Neuronal stem cell (in vitro differentiated cells): Measurements from ENCODE around the gene CSNK1A1L.

Experiments used
- DNase-seq: peaks from one replicate; pipeline ENCODE4 v3.0.0-alpha.2; 2013; ENCODE audit warnings: low spot score
- H2AFZ ChIP-seq: one replicate; pipeline ENCODE4 v1.6.1; 2013; ENCODE audit warnings: mild to moderate bottlenecking, low read length, inconsistent platforms
- H2AK5ac ChIP-seq: 2 replicates; pipeline ENCODE4 v1.6.1; 2013; ENCODE audit warnings: low read depth, mild to moderate bottlenecking, inconsistent platforms, low read length, moderate library complexity, mixed read lengths
- H2BK120ac ChIP-seq: 2 replicates; pipeline ENCODE4 v1.6.1; 2013; ENCODE audit warnings: low read depth, mild to moderate bottlenecking, inconsistent platforms, low read length, moderate library complexity, mixed read lengths
- H2BK12ac ChIP-seq: one replicate; pipeline ENCODE4 v1.6.1; 2013; ENCODE audit warnings: low read length, inconsistent platforms
- H2BK15ac ChIP-seq: 2 replicates; pipeline ENCODE4 v1.6.1; 2013; ENCODE audit warnings: mild to moderate bottlenecking, low read length, inconsistent platforms, mixed read lengths
- H2BK5ac ChIP-seq: one replicate; pipeline ENCODE4 v1.6.1; 2013; ENCODE audit warnings: inconsistent platforms, mild to moderate bottlenecking, low read length, moderate library complexity
- H3K14ac ChIP-seq: one replicate; pipeline ENCODE4 v1.6.1; 2013; ENCODE audit warnings: low read length, inconsistent platforms
- H3K18ac ChIP-seq: 2 replicates; pipeline ENCODE4 v1.6.1; 2013; ENCODE audit warnings: low read length, inconsistent platforms
- H3K23ac ChIP-seq: 2 replicates; pipeline ENCODE4 v1.6.1; 2013; ENCODE audit warnings: low read depth, mild to moderate bottlenecking, mixed read lengths, low read length, inconsistent platforms; ENCODE audit not compliant: poor library complexity
- H3K27ac ChIP-seq: replicated peaks from 3 replicates; pipeline ENCODE4 v1.5.1; 2013; ENCODE audit warnings: low read length, inconsistent platforms
- H3K27me3 ChIP-seq, 3 experiments: 2 replicates each; pipeline ENCODE4 v1.6.1; 2013; ENCODE audit warnings: low read length in 3 of 3, mild to moderate bottlenecking in 2 of 3, inconsistent platforms in 1 of 3, low read depth in 1 of 3, mixed read lengths in 1 of 3, moderate library complexity in 1 of 3; ENCODE audit not compliant: control insufficient read depth in 3 of 3, insufficient read depth in 3 of 3
- H3K36me3 ChIP-seq, 2 donors: replicated peaks in 1 of 2; 2 replicates each; pipeline ENCODE4 v1.6.1; 2013; ENCODE audit warnings: low read length in 2 of 2; ENCODE audit not compliant: control insufficient read depth in 2 of 2, insufficient read depth in 2 of 2
- H3K4ac ChIP-seq: 2 replicates; pipeline ENCODE4 v1.6.1; 2013; ENCODE audit warnings: inconsistent platforms, mild to moderate bottlenecking, low read length, moderate library complexity
- H3K4me1 ChIP-seq, 2 donors: 1 replicate in 1 of 2; 2 replicates in 1 of 2; pipeline ENCODE4 v1.6.1; 2013; ENCODE audit warnings: low read length in 2 of 2, low read depth in 1 of 2; ENCODE audit not compliant: control insufficient read depth in 2 of 2, insufficient read depth in 1 of 2
- H3K4me2 ChIP-seq: one replicate; pipeline ENCODE4 v1.6.1; 2013; ENCODE audit warnings: mild to moderate bottlenecking, low read length, inconsistent platforms; ENCODE audit not compliant: insufficient read depth, poor library complexity, severe bottlenecking
- H3K4me3 ChIP-seq, 2 donors: 2 replicates each; pipeline ENCODE4 v1.5.1; 2013; ENCODE audit warnings: low read length in 2 of 2, mild to moderate bottlenecking in 2 of 2, inconsistent platforms in 1 of 2, moderate library complexity in 1 of 2
- H3K79me1 ChIP-seq: one replicate; pipeline ENCODE4 v1.6.1; 2013; ENCODE audit warnings: low read depth, mild to moderate bottlenecking, inconsistent platforms, low read length, moderate library complexity
- H3K9ac ChIP-seq: one replicate; pipeline ENCODE4 v1.6.1; 2013; ENCODE audit warnings: mild to moderate bottlenecking, low read depth, low read length, inconsistent platforms; ENCODE audit not compliant: poor library complexity
- H3K9me3 ChIP-seq, 2 donors: replicated peaks in 1 of 2; 2 replicates each; pipeline versions ENCODE3 to v1.6.1; 2013; ENCODE audit warnings: low read length in 2 of 2, mild to moderate bottlenecking in 2 of 2, inconsistent platforms in 1 of 2, low read depth in 1 of 2, mixed read lengths in 1 of 2, moderate library complexity in 1 of 2; ENCODE audit not compliant: control insufficient read depth in 2 of 2, insufficient read depth in 1 of 2
- H4K8ac ChIP-seq: one replicate; pipeline ENCODE4 v1.6.1; 2013; ENCODE audit warnings: low read depth, mild to moderate bottlenecking, inconsistent platforms, low read length, moderate library complexity
- H4K91ac ChIP-seq: one replicate; pipeline ENCODE4 v1.6.1; 2013; ENCODE audit warnings: low read length, low read depth, mild to moderate bottlenecking, inconsistent platforms; ENCODE audit not compliant: poor library complexity
- WGBS, 2 donors: extraction: QIAGEN DNeasy Blood & Tissue Kit; methylation state at CpG; one replicate each; pipeline ENCODE4 v1.1.7; 2013; ENCODE audit warnings: missing lambda C conversion rate in 2 of 2, mixed read lengths in 1 of 2; ENCODE audit not compliant: insufficient read length in 2 of 2, insufficient replicate concordance in 1 of 2; ENCODE audit errors: extremely low coverage in 2 of 2; 5-methylcytosine and 5-hydroxymethylcytosine counted together

The CSNK1A1L gene

DNA sequence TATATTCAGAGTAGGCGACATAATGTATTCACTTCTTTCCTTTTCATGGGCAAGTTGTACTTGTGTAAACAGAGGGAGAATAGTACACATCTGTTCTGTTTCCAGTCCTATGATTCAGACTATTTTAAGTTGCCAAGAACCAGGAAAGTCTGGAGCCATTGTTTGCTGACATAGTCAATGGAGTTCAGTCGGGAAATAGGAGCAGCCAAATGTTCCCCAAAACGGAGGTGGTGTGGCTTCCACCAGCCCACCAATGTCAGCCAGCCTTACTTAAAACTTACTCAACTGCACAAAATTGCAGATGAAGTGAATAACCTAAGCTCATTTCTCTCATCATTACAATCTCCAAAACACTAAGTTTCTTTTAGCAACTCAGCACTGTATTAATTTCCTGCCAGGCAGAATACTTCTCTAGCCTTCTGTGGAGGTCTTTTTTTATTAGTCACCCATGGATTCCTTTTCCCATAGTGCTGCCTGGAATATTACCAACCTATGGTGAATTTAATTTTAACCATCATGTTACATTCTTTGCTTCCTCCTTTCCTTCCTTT is 22.3 kb upstream of the CSNK1A1L start:
- H3K4ac ChIP-seq = no peak overlapping the region
- H3K14ac ChIP-seq = no peak overlapping the region
- H3K4me3 ChIP-seq = no peak overlapping the region
- H2AFZ ChIP-seq = no peak overlapping the region
- H3K36me3 ChIP-seq = no peaks in the 10 kb centered on the region
- no peaks in the 10 kb centered on the region for H3K9me3 ChIP-seq
- H2BK5ac ChIP-seq = no peak overlapping the region
- no peak overlapping the region for H2BK15ac ChIP-seq
- no CpG with 5 or more reads among the region's 3 CpGs for WGBS, 2 donors
- H4K8ac ChIP-seq = no peak overlapping the region
- no peak overlapping the region for H2AK5ac ChIP-seq
- H3K79me1 ChIP-seq = no peaks in the 10 kb centered on the region
- no peak for DNase-seq
- no peak overlapping the region for H4K91ac ChIP-seq
- H3K4me1 ChIP-seq = no peaks in the 10 kb centered on the region
- no peak overlapping the region for H2BK120ac ChIP-seq
- H3K27ac ChIP-seq = no peak overlapping the region
- H2BK12ac ChIP-seq = no peak overlapping the region
- H3K27me3 ChIP-seq = no peaks in the 10 kb centered on the region
- no peak overlapping the region for H3K18ac ChIP-seq
- no peak overlapping the region for H3K4me2 ChIP-seq
- no peak overlapping the region for H3K9ac ChIP-seq
- H3K23ac ChIP-seq = no peak overlapping the region

DNA sequence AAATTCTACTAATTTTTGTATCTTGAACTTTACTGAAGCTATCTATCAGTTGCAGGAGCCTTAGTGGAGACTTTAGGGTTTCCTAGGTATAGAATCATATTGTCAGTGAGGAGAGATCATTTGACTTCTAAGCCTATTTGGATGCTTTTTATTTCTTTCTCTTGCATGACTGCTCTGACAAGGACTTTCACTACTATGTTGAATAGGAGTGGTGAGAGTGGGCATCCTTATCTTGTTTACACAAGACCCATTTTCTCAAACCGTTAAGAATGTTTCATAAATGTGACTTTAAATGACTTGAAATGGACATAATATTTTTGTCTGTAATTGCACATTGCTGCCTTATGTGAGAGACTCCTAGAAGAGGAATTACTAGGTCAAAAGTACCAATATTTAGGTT is 17.9 kb upstream of the CSNK1A1L start:
- H3K27me3 ChIP-seq = no peaks in the 10 kb centered on the region
- H2BK15ac ChIP-seq = no peak overlapping the region
- H3K27ac ChIP-seq = no peak overlapping the region
- H2AFZ ChIP-seq = no peak overlapping the region
- no peaks in the 10 kb centered on the region for H3K4me1 ChIP-seq
- WGBS, 2 donors = no CpG with 5 or more reads among the region's 1 CpG
- H3K14ac ChIP-seq = no peak overlapping the region
- H4K91ac ChIP-seq = no peak overlapping the region
- DNase-seq = no peak
- H3K9ac ChIP-seq = no peak overlapping the region
- H3K4me2 ChIP-seq = no peak overlapping the region
- H3K36me3 ChIP-seq = no peaks in the 10 kb centered on the region
- no peak overlapping the region for H3K4me3 ChIP-seq
- H3K9me3 ChIP-seq = no peaks in the 10 kb centered on the region
- no peak overlapping the region for H4K8ac ChIP-seq
- no peak overlapping the region for H2BK12ac ChIP-seq
- no peak overlapping the region for H3K18ac ChIP-seq
- H2BK5ac ChIP-seq = no peak overlapping the region
- H2BK120ac ChIP-seq = no peak overlapping the region
- H3K23ac ChIP-seq = no peak overlapping the region
- H2AK5ac ChIP-seq = no peak overlapping the region
- no peak overlapping the region for H3K4ac ChIP-seq
- no peaks in the 10 kb centered on the region for H3K79me1 ChIP-seq

DNA sequence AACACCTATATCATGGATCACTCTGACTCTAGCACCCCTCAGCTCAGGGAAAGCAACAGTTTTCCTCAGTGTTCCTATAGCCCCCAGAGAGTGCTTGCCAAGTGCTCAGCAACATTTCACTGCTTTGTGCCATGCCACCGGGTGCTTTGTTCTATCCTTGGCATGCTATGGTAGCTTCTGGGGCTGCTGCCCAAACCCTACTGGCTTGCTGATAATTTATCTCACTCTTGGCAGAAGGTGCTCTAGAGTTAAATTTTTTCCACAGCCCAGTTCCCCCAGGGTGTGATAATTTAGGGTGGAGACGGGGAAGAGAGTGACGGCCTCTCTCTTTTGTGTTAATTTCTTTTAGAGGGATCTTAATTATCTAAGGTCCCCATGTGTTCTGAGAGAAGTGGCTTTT is 12.6 kb upstream of the CSNK1A1L start:
- Histone ChIP-seq H3K4ac (no peak overlapping the region), H3K27me3 (no peaks in the 10 kb centered on the region), H2AFZ (no peak overlapping the region), H3K23ac (no peak overlapping the region), H3K18ac (no peak overlapping the region), H3K9me3 (no peaks in the 10 kb centered on the region), H3K9ac (no peak overlapping the region), H3K4me2 (no peak overlapping the region), H2BK15ac (no peak overlapping the region), H2BK5ac (no peak overlapping the region), H2BK120ac (no peak overlapping the region), H3K4me3 (no peak overlapping the region), H3K4me1 (no peaks in the 10 kb centered on the region), H3K14ac (no peak overlapping the region), H3K27ac (no peak overlapping the region), H4K8ac (no peak overlapping the region), H3K79me1 (no peaks in the 10 kb centered on the region), H2AK5ac (no peak overlapping the region), H4K91ac (no peak overlapping the region), H2BK12ac (no peak overlapping the region), H3K36me3 (no peaks in the 10 kb centered on the region)
- no CpG with 5 or more reads among the region's 3 CpGs for WGBS, 2 donors
- DNase-seq = no peak

DNA sequence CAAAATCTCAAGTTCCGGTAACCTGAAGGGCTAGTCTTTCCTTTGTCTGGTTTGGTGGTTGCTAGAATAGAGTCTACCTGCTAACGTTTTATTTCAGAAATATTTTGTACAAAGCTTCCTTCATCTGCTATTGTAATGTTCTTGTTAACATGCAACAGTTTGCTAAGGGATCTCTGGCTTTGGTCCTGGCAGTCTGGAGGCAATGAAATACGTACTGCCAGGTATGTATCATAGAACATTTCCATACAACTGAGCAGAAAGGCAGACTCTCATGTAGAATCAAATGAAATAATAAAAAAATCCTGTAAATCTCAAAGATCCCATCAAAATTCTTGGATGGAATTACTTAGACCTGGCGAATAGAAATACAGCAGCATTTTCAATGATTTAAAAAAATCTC is 8.8 kb upstream of the CSNK1A1L start:
- Histone ChIP-seq H3K14ac (no peak overlapping the region), H4K8ac (no peak overlapping the region), H2BK5ac (no peak overlapping the region), H3K9ac (no peak overlapping the region), H2BK120ac (no peak overlapping the region), H2BK12ac (no peak overlapping the region), H3K23ac (no peak overlapping the region), H2AK5ac (no peak overlapping the region), H3K27me3 (no peaks in the 10 kb centered on the region), H2BK15ac (no peak overlapping the region), H3K9me3 (no peaks in the 10 kb centered on the region), H3K27ac (no peak overlapping the region), H3K79me1 (no peaks in the 10 kb centered on the region), H3K36me3 (no peaks in the 10 kb centered on the region), H3K4me2 (no peak overlapping the region), H3K4me3 (no peak overlapping the region), H4K91ac (no peak overlapping the region), H3K4me1 (no peaks in the 10 kb centered on the region), H2AFZ (no peak overlapping the region), H3K4ac (no peak overlapping the region), H3K18ac (no peak overlapping the region)
- DNase-seq = no peak
- no CpG with 5 or more reads among the region's 4 CpGs for WGBS, 2 donors
